Osteoblast (primary cell): ENCODE measurements around the gene ADARB2. TPM values are rescaled to one million over a fixed set of nuclear protein-coding genes. Genes with fewer than 3 reads are reported as not detected.

Experiments used
- DNase-seq: peaks from one replicate; pipeline ENCODE4 v3.0.0; 2011; ENCODE audit warnings: low spot score, mixed read lengths; ENCODE audit not compliant: insufficient read length; ENCODE audit errors: missing footprints
- H2AFZ ChIP-seq: 2 replicates; pipeline ENCODE4 v1.6.0; 2011; ENCODE audit warnings: mild to moderate bottlenecking, low read length
- H3K27ac ChIP-seq: 2 replicates; pipeline ENCODE4 v1.5.1; 2011; ENCODE audit warnings: mild to moderate bottlenecking, low read depth, low read length, moderate library complexity
- H3K27me3 ChIP-seq: 2 replicates; pipeline ENCODE4 v1.6.0; 2012; ENCODE audit warnings: mild to moderate bottlenecking, control low read depth, inconsistent platforms, low read length, moderate library complexity; ENCODE audit not compliant: insufficient read depth
- H3K36me3 ChIP-seq: 2 replicates; pipeline ENCODE4 v1.5.1; 2011; ENCODE audit warnings: mild to moderate bottlenecking, low read length, control low read depth, moderate library complexity; ENCODE audit not compliant: insufficient read depth
- H3K4me1 ChIP-seq: 2 replicates; pipeline ENCODE4 v1.5.1; 2011; ENCODE audit warnings: mild to moderate bottlenecking, low read length, control low read depth, moderate library complexity; ENCODE audit not compliant: insufficient read depth
- H3K4me2 ChIP-seq: 2 replicates; pipeline ENCODE4 v1.6.0; 2011; ENCODE audit warnings: mild to moderate bottlenecking, low read length; ENCODE audit not compliant: insufficient read depth
- H3K4me3 ChIP-seq: fragments of 200-600 bp; sonication (generic); 3 replicates; pipeline ENCODE4 v1.5.1; 2012; ENCODE audit warnings: mild to moderate bottlenecking, low read length, inconsistent platforms; ENCODE audit not compliant: insufficient read depth
- H3K79me2 ChIP-seq: 2 replicates; pipeline ENCODE4 v1.6.0; 2012; ENCODE audit warnings: mild to moderate bottlenecking, low read length, control low read depth, inconsistent platforms; ENCODE audit not compliant: insufficient read depth
- H3K9me3 ChIP-seq: 2 replicates; pipeline ENCODE4 v1.5.1; 2011; ENCODE audit warnings: low read depth, low read length, control low read depth
- H4K20me1 ChIP-seq: 2 replicates; pipeline ENCODE4 v1.6.0; 2012; ENCODE audit warnings: mild to moderate bottlenecking, low read length, control low read depth; ENCODE audit not compliant: insufficient read depth
- CTCF ChIP-seq: IDR thresholded peaks from 2 replicates; pipeline ENCODE4 v1.5.1; 2011; ENCODE audit warnings: mild to moderate bottlenecking, low read depth, low read length, moderate library complexity; ENCODE audit errors: extremely low read depth
- total RNA-seq: library from RNA; depleted of rRNA; stranded (reverse); fragments of >200 nt; gene quantifications from 2 replicates; pipeline ENCODE4 v1.2.3, GENCODE V29; 2012

ADARB2 gene
- total RNA-seq, 1 donor: not detected

GRCh38 chr10:1743141-1743540 is 5.8 kb upstream of the ADARB2 start:
- peaks cover 3% of the 10 kb centered on the region for H3K9me3 ChIP-seq
- no peaks in the 10 kb centered on the region for H3K36me3 ChIP-seq
- no peaks in the 10 kb centered on the region for H3K27me3 ChIP-seq
- H3K27ac ChIP-seq: no peak overlapping the region
- no peak for TF ChIP-seq CTCF
- H3K79me2 ChIP-seq: no peaks in the 10 kb centered on the region
- no peak overlapping the region for H3K4me3 ChIP-seq
- no peaks in the 10 kb centered on the region for H3K4me1 ChIP-seq
- H2AFZ ChIP-seq: no peak overlapping the region
- no peak overlapping the region for H3K4me2 ChIP-seq
- DNase-seq: no peak
- no peaks in the 10 kb centered on the region for H4K20me1 ChIP-seq

- Histone ChIP-seq H3K4me2 (no peak overlapping the region), H3K4me1 (no peaks in the 10 kb centered on the region), H3K36me3 (no peaks in the 10 kb centered on the region), H3K27me3 (no peaks in the 10 kb centered on the region), H2AFZ (no peak overlapping the region), H3K4me3 (no peak overlapping the region), H3K79me2 (no peaks in the 10 kb centered on the region), H4K20me1 (no peaks in the 10 kb centered on the region), H3K9me3 (peaks cover 3% of the 10 kb centered on the region), H3K27ac (no peak overlapping the region)
- DNase-seq: no peak
- no peak for TF ChIP-seq CTCF
Observed at GRCh38 chr10:1741450-1741849, 4.1 kb upstream of the ADARB2 start.

- Histone ChIP-seq H3K36me3 (no peaks in the 10 kb centered on the region), H3K27ac (no peak overlapping the region), H3K27me3 (no peaks in the 10 kb centered on the region), H3K4me3 (no peak overlapping the region), H4K20me1 (no peaks in the 10 kb centered on the region), H3K4me2 (no peak overlapping the region), H3K9me3 (no peaks in the 10 kb centered on the region), H3K79me2 (no peaks in the 10 kb centered on the region), H2AFZ (no peak overlapping the region), H3K4me1 (no peaks in the 10 kb centered on the region)
- no peak for DNase-seq
- TF ChIP-seq CTCF: no peak
Observed at GRCh38 chr10:1739751-1740150, 2.4 kb upstream of the ADARB2 start.

GRCh38 chr10:1738950-1739349 is 1.6 kb upstream of the ADARB2 start:
- DNase-seq: no peak
- no peak for TF ChIP-seq CTCF
- no peaks in the 10 kb centered on the region for H4K20me1 ChIP-seq
- H3K4me2 ChIP-seq: no peak overlapping the region
- no peak overlapping the region for H3K4me3 ChIP-seq
- H3K36me3 ChIP-seq: no peaks in the 10 kb centered on the region
- H3K9me3 ChIP-seq: no peaks in the 10 kb centered on the region
- no peak overlapping the region for H2AFZ ChIP-seq
- H3K79me2 ChIP-seq: no peaks in the 10 kb centered on the region
- H3K4me1 ChIP-seq: no peaks in the 10 kb centered on the region
- H3K27ac ChIP-seq: no peak overlapping the region
- H3K27me3 ChIP-seq: no peaks in the 10 kb centered on the region
